Adipocyte (in vitro differentiated cells): ENCODE data around the gene ZBTB16.

Experiments used
- DNase-seq: peaks from one replicate; pipeline ENCODE4 v3.0.0-alpha.2; 2015; ENCODE audit warnings: low read depth
- H3K27me3 ChIP-seq: replicated peaks from 2 replicates; pipeline ENCODE4 v1.7.0; 2013; ENCODE audit warnings: mild to moderate bottlenecking, low read length, moderate library complexity; ENCODE audit not compliant: control insufficient read depth, insufficient read depth
- H3K36me3 ChIP-seq: 2 replicates; pipeline ENCODE4 v1.7.0; 2013; ENCODE audit warnings: low read length, mild to moderate bottlenecking, moderate library complexity; ENCODE audit not compliant: control insufficient read depth, insufficient read depth, severe bottlenecking
- H3K4me1 ChIP-seq: 2 replicates; pipeline ENCODE4 v1.7.0; 2013; ENCODE audit warnings: mild to moderate bottlenecking, low read length, moderate library complexity; ENCODE audit not compliant: control insufficient read depth, insufficient read depth
- H3K4me3 ChIP-seq: 2 replicates; pipeline ENCODE4 v1.7.0; 2013; ENCODE audit warnings: mild to moderate bottlenecking, low read length, moderate library complexity
- H3K9ac ChIP-seq: 2 replicates; pipeline ENCODE4 v1.7.0; 2013; ENCODE audit warnings: mild to moderate bottlenecking, low read length, moderate library complexity
- H3K9me3 ChIP-seq: 2 replicates; pipeline ENCODE4 v1.7.0; 2013; ENCODE audit warnings: mild to moderate bottlenecking, low read length, moderate library complexity; ENCODE audit not compliant: control insufficient read depth

The ZBTB16 gene

GRCh38 chr11:114226356-114226755 is 166.8 kb downstream of the ZBTB16 start:
- no peak for DNase-seq
- Histone ChIP-seq H3K4me1 (peaks cover 23% of the 10 kb centered on the region), H3K36me3 (peaks cover 61% of the 10 kb centered on the region), H3K27me3 (no peaks in the 10 kb centered on the region), H3K9me3 (no peaks in the 10 kb centered on the region), H3K4me3 (no peak overlapping the region), H3K9ac (no peak overlapping the region)

GRCh38 chr11:114228435-114229411 is 169.2 kb downstream of the ZBTB16 start:
- Histone ChIP-seq H3K4me3 (no peak overlapping the region), H3K9ac (peak overlapping the region; percentile 50), H3K27me3 (no peaks in the 10 kb centered on the region), H3K9me3 (no peaks in the 10 kb centered on the region), H3K36me3 (peaks cover 38% of the 10 kb centered on the region), H3K4me1 (peaks cover 32% of the 10 kb centered on the region)
- no peak for DNase-seq

- Histone ChIP-seq H3K9me3 (no peaks in the 10 kb centered on the region), H3K27me3 (no peaks in the 10 kb centered on the region), H3K4me1 (peaks cover 32% of the 10 kb centered on the region), H3K36me3 (peaks cover 36% of the 10 kb centered on the region), H3K9ac (peak overlapping the region; percentile 50), H3K4me3 (no peak overlapping the region)
- DNase-seq, result no peak
Observed at GRCh38 chr11:114230031-114230704, 170.7 kb downstream of the ZBTB16 start.

GRCh38 chr11:114232400-114233059 is 173.0 kb downstream of the ZBTB16 start:
- Histone ChIP-seq H3K27me3 (no peaks in the 10 kb centered on the region), H3K36me3 (peaks cover 12% of the 10 kb centered on the region), H3K4me3 (no peak overlapping the region), H3K4me1 (peaks cover 48% of the 10 kb centered on the region), H3K9me3 (no peaks in the 10 kb centered on the region), H3K9ac (no peak overlapping the region)
- no peak for DNase-seq

- no peaks in the 10 kb centered on the region for H3K9me3 ChIP-seq
- H3K4me1 ChIP-seq, result peaks cover 53% of the 10 kb centered on the region
- no peak overlapping the region for H3K9ac ChIP-seq
- DNase-seq, result peak; percentile 62
- no peaks in the 10 kb centered on the region for H3K27me3 ChIP-seq
- no peak overlapping the region for H3K4me3 ChIP-seq
- H3K36me3 ChIP-seq, result peaks cover 15% of the 10 kb centered on the region
Observed at GRCh38 chr11:114233755-114234154, 174.2 kb downstream of the ZBTB16 start.

GRCh38 chr11:114236829-114237228 is 177.3 kb downstream of the ZBTB16 start:
- Histone ChIP-seq H3K4me3 (peak overlapping the region; percentile 25), H3K27me3 (no peaks in the 10 kb centered on the region), H3K9ac (no peak overlapping the region), H3K9me3 (no peaks in the 10 kb centered on the region), H3K36me3 (peaks cover 43% of the 10 kb centered on the region), H3K4me1 (peaks cover 55% of the 10 kb centered on the region)
- peak; percentile 60 for DNase-seq

GRCh38 chr11:114237321-114238280 is 178.1 kb downstream of the ZBTB16 start:
- peaks cover 48% of the 10 kb centered on the region for H3K4me1 ChIP-seq
- H3K9me3 ChIP-seq, result no peaks in the 10 kb centered on the region
- H3K36me3 ChIP-seq, result peaks cover 51% of the 10 kb centered on the region
- H3K4me3 ChIP-seq, result peak overlapping the region; percentile 25
- peak; percentile 49 for DNase-seq
- H3K9ac ChIP-seq, result peak overlapping the region; percentile 31
- H3K27me3 ChIP-seq, result no peaks in the 10 kb centered on the region

GRCh38 chr11:114239753-114240161 is 180.2 kb downstream of the ZBTB16 start:
- H3K27me3 ChIP-seq, result no peaks in the 10 kb centered on the region
- no peak overlapping the region for H3K4me3 ChIP-seq
- no peaks in the 10 kb centered on the region for H3K9me3 ChIP-seq
- H3K9ac ChIP-seq, result no peak overlapping the region
- DNase-seq, result no peak
- peaks cover 62% of the 10 kb centered on the region for H3K36me3 ChIP-seq
- H3K4me1 ChIP-seq, result peaks cover 44% of the 10 kb centered on the region

GRCh38 chr11:114242032-114242431 is 182.5 kb downstream of the ZBTB16 start:
- H3K4me3 ChIP-seq, result no peak overlapping the region

More at GRCh38 chr11:114242032-114242431, 182.5 kb downstream of the ZBTB16 start:
- no peak for DNase-seq
- Histone ChIP-seq H3K9me3 (no peaks in the 10 kb centered on the region), H3K36me3 (peaks cover 85% of the 10 kb centered on the region), H3K27me3 (no peaks in the 10 kb centered on the region), H3K9ac (no peak overlapping the region), H3K4me1 (peaks cover 33% of the 10 kb centered on the region)
